Chondrocyte (in vitro differentiated cells): ENCODE results near the gene MGME1. TPM values are rescaled to one million over a fixed set of nuclear protein-coding genes. Genes with fewer than 3 reads are reported as not detected.

ENCODE experiments used
- DNase-seq: peaks from one replicate; pipeline ENCODE4 v3.0.0; 2021; ENCODE audit warnings: mixed read lengths, low spot score
- H3K27ac Mint-ChIP-seq: one replicate; pipeline ENCODE4 v1.8.0; 2021; ENCODE audit warnings: mild to moderate bottlenecking, moderate library complexity, mixed read lengths; ENCODE audit not compliant: unreplicated experiment
- H3K27me3 Mint-ChIP-seq: 2 replicates; pipeline ENCODE4 v1.8.0; 2021; ENCODE audit warnings: low read depth, mixed read lengths
- H3K36me3 Mint-ChIP-seq: 2 replicates; pipeline ENCODE4 v1.8.0; 2021; ENCODE audit warnings: low read depth, mixed read lengths
- H3K4me1 Mint-ChIP-seq: 2 replicates; pipeline ENCODE4 v1.8.0; 2021; ENCODE audit warnings: low read depth, mild to moderate bottlenecking, mixed read lengths
- H3K4me3 Mint-ChIP-seq: one replicate; pipeline ENCODE4 v1.8.0; 2021; ENCODE audit warnings: mild to moderate bottlenecking, moderate library complexity, mixed read lengths; ENCODE audit not compliant: unreplicated experiment
- H3K9me3 Mint-ChIP-seq: 2 replicates; pipeline ENCODE4 v1.8.0; 2021; ENCODE audit warnings: low read depth, mixed read lengths
- total RNA-seq: library from RNA; stranded (reverse); gene quantifications from 3 replicates; pipeline ENCODE4 v1.2.1, GENCODE V29; 2021
- TF ChIP-seq, protein P1 (sequence below): fragments of 200-600 bp; sonication (generic); IDR thresholded peaks from 2 replicates; pipeline ENCODE4 v1.5.0; 2021; ENCODE audit warnings: antibody characterized with exemption, mild to moderate bottlenecking, moderate library complexity

Gene MGME1
- total RNA-seq, 1 donor from 2014 or later, result 15.1 TPM

GRCh38 chr20:17960927-17961586, 7.8 kb upstream of the MGME1 start:
- Mint-ChIP-seq H3K4me1 (peaks cover 97% of the 10 kb centered on the region), H3K9me3 (no peaks in the 10 kb centered on the region), H3K36me3 (peaks cover 2% of the 10 kb centered on the region), H3K27ac (peak overlapping the region; percentile 92), H3K4me3 (peak overlapping the region; percentile 11), H3K27me3 (no peaks in the 10 kb centered on the region)
- DNase-seq, result no peak
- TF ChIP-seq, protein P1, sequence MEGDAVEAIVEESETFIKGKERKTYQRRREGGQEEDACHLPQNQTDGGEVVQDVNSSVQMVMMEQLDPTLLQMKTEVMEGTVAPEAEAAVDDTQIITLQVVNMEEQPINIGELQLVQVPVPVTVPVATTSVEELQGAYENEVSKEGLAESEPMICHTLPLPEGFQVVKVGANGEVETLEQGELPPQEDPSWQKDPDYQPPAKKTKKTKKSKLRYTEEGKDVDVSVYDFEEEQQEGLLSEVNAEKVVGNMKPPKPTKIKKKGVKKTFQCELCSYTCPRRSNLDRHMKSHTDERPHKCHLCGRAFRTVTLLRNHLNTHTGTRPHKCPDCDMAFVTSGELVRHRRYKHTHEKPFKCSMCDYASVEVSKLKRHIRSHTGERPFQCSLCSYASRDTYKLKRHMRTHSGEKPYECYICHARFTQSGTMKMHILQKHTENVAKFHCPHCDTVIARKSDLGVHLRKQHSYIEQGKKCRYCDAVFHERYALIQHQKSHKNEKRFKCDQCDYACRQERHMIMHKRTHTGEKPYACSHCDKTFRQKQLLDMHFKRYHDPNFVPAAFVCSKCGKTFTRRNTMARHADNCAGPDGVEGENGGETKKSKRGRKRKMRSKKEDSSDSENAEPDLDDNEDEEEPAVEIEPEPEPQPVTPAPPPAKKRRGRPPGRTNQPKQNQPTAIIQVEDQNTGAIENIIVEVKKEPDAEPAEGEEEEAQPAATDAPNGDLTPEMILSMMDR, result no peak

DNA sequence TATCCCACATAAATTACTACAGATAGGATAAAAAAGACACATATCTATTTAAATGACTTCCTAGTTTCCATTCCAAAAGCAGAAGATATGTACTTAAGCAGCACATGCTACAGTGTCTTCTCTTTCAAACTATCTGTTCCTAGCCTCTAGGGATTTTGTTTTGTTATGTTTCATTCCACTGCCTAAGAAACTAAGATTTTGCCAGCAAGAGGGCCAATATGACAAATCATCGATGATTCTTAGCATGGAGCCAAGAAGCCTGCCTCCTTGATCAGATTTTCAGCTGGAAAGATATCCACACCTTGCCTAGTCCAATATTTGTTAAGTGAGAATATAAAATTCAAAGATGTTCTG, 7.3 kb upstream of the MGME1 start:
- peak overlapping the region; percentile 8 for H3K4me3 Mint-ChIP-seq
- no peaks in the 10 kb centered on the region for H3K9me3 Mint-ChIP-seq
- TF ChIP-seq, protein P1, result no peak
- H3K4me1 Mint-ChIP-seq, result peaks cover 95% of the 10 kb centered on the region
- peaks cover 2% of the 10 kb centered on the region for H3K36me3 Mint-ChIP-seq
- DNase-seq, result no peak
- H3K27ac Mint-ChIP-seq, result peak overlapping the region; percentile 92
- H3K27me3 Mint-ChIP-seq, result no peaks in the 10 kb centered on the region

DNA sequence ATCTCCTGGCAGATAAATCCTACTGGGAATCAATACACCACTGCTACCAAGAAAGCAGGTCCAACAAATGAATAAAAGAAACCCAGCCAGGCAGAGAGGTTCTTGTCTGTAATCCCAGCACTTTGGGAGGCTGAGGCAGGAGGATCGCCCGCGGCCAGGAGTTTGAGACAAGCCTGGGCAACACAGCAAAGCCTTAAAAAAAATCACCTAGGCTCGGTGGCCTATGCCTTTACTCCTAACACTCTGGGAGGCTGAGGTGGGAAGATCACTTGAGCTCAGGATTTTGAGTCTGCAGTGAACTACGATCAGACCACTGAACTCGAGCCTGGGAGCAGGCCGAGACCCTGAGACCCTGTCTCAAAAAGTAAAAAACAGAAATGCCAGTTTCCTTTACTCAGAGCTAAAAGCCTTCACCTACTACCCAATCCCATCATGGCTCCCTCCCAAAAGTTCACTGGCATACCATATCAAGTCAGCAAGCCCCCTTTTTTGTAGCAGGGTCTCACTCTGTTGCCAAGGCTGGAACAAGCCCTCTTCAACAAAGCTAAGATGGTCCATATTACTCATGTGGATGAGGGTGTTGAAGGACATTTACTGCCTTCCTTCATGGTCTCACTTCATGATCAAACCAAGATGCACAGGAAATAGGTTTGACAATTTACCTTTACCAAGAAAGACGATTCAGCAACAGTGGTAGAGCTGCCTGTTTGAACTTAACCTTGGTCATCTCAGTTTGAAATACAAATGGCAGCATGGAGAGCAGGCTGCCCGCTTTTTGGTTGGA, 5.5 kb upstream of the MGME1 start:
- peaks cover 3% of the 10 kb centered on the region for H3K36me3 Mint-ChIP-seq
- no peak for DNase-seq
- no peaks in the 10 kb centered on the region for H3K27me3 Mint-ChIP-seq
- TF ChIP-seq, protein P1, result no peak
- H3K27ac Mint-ChIP-seq, result peak overlapping the region; percentile 92
- no peaks in the 10 kb centered on the region for H3K9me3 Mint-ChIP-seq
- H3K4me1 Mint-ChIP-seq, result peaks cover 83% of the 10 kb centered on the region
- H3K4me3 Mint-ChIP-seq, result no peak overlapping the region

GRCh38 chr20:17964073-17964472, 4.7 kb upstream of the MGME1 start:
- Mint-ChIP-seq H3K27ac (peak overlapping the region; percentile 66), H3K9me3 (no peaks in the 10 kb centered on the region), H3K27me3 (no peaks in the 10 kb centered on the region), H3K36me3 (peaks cover 3% of the 10 kb centered on the region), H3K4me3 (no peak overlapping the region), H3K4me1 (peaks cover 76% of the 10 kb centered on the region)
- DNase-seq, result no peak
- TF ChIP-seq, protein P1, result no peak

DNA sequence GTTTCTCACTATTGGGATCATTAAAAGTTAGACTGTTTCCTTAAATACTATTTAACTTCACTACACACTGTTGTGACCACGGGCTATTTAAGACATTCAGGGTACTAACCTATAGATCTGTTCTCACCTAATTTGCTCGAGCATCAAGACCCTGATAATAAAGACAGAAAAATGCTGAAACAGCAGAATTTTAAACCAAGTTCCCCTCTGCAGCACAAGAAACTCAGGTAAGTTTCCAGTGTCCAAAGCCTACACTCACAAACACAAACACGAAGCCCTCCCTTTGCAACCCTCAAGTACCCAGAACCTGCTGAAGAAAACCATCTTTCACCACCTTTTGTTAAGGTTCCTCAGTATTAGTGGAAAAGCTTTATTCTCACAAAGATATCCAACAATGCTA, 4.2 kb upstream of the MGME1 start:
- peak overlapping the region; percentile 73 for H3K4me3 Mint-ChIP-seq
- H3K36me3 Mint-ChIP-seq, result peaks cover 3% of the 10 kb centered on the region
- H3K9me3 Mint-ChIP-seq, result no peaks in the 10 kb centered on the region
- peaks cover 71% of the 10 kb centered on the region for H3K4me1 Mint-ChIP-seq
- no peaks in the 10 kb centered on the region for H3K27me3 Mint-ChIP-seq
- TF ChIP-seq, protein P1, result no peak
- peak overlapping the region; percentile 90 for H3K27ac Mint-ChIP-seq
- no peak for DNase-seq
